Skeletal muscle satellite cell (primary cell): ENCODE data around the gene VTI1A.
A peak's percentile ranks its signal among the peaks of the same experiment; 100 is the strongest.
"Not testable (repeated sequence)": the region's sequence is repeated elsewhere in the genome, so short reads cannot be mapped to it uniquely, and the experiment has no call there.

Experiments used
- H3K27me3 ChIP-seq: 2 replicates; pipeline ENCODE4 v1.7.0; 2013; ENCODE audit warnings: low read length; ENCODE audit not compliant: control insufficient read depth, insufficient read depth
- H3K36me3 ChIP-seq: 2 replicates; pipeline ENCODE4 v1.7.0; 2013; ENCODE audit warnings: mild to moderate bottlenecking, control low read depth, low read length; ENCODE audit not compliant: insufficient read depth
- H3K4me1 ChIP-seq: 2 replicates; pipeline ENCODE4 v1.7.0; 2013; ENCODE audit warnings: low read length; ENCODE audit not compliant: control insufficient read depth, insufficient read depth
- H3K4me2 ChIP-seq: 2 replicates; pipeline ENCODE4 v1.7.0; 2013; ENCODE audit warnings: mild to moderate bottlenecking, low read length
- H3K4me3 ChIP-seq: 2 replicates; pipeline ENCODE4 v1.7.0; 2013; ENCODE audit warnings: low read length
- H3K9ac ChIP-seq: 2 replicates; pipeline ENCODE4 v1.7.0; 2013; ENCODE audit warnings: mild to moderate bottlenecking, low read depth, low read length, moderate library complexity
- H3K9me3 ChIP-seq: replicated peaks from 2 replicates; pipeline ENCODE4 v1.7.0; 2013; ENCODE audit warnings: mild to moderate bottlenecking, control low read depth, low read length

Gene VTI1A

DNA sequence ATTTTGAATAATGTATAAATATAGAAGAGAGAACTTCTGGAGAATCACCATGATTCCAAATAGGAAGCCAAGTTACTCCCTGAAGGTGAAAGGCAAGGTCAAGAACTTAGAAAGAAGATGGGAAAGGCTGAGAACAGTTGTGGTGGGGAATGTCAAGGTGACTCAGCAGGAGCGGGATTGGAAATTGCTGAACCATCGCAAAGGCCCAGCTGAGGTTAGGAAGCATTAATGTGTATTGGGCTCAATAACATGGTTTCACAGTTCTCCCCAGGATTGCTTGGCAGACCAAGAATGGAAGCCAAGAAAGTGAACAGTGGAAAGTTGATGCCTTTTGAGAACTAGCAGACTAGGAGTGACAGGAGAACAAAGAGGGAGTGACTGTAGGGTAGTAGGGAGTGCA is 133.3 kb downstream of the VTI1A start:
- Histone ChIP-seq H3K27me3 (no peaks in the 10 kb centered on the region), H3K9me3 (no peaks in the 10 kb centered on the region), H3K4me2 (no peak overlapping the region), H3K4me1 (peaks cover 19% of the 10 kb centered on the region), H3K36me3 (no peaks in the 10 kb centered on the region), H3K4me3 (no peak overlapping the region), H3K9ac (no peak overlapping the region)

DNA sequence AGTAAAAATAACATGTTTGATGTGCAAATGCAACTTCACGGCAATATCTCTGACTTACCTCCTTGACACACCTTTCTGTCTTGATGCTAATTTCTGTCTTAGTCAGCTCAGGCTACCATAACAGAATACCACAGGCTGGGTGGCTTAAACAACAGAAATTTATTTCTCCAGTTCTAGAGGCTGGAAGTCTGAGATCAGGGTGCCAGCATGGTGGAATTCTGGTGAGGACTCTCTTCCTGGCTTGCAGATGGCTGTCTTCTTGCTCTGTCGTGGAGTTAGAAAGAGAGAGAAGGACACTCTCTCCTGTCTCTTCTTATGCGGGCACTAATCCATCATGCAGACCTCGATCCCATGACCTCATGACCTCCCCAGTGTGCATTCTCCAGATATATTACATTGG is 134.9 kb downstream of the VTI1A start:
- H3K4me1 ChIP-seq, result peaks cover 36% of the 10 kb centered on the region
- no peaks in the 10 kb centered on the region for H3K36me3 ChIP-seq

DNA sequence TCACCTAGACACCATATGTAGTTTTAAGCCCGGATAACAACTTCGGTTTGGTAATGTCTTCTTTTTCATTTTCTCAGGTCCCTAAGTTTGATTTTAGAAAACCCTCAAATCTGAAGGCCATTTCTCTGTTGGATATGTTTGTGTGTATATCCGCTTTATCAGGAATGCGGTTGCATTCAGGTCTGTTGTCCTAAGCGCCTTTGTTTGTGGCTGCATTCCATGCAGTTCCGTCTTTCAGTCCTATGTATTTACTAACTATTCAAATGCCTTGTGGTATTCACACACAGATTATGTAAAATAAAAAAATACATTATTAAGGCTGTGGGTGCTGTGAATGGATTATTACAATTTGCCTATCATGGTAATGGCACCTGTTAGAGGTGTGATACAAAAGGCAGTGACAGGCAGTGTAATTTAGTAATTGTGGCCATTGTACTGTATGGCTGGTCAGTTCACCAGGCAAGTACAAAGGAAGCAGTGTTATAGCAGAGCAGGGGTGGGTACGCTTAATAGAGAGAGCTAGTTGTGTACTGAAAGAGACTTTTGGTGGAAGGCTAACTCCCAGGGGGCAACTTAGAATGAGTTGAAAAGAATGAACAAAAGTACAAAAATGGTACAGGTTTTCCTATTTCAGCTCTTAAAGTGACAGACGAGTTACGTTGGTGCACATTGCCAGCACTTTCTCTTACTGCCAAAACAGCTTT is 136.4 kb downstream of the VTI1A start:
- Histone ChIP-seq H3K4me3 (no peak overlapping the region), H3K9ac (no peak overlapping the region), H3K36me3 (no peaks in the 10 kb centered on the region), H3K9me3 (no peaks in the 10 kb centered on the region), H3K4me1 (peaks cover 47% of the 10 kb centered on the region), H3K27me3 (no peaks in the 10 kb centered on the region), H3K4me2 (no peak overlapping the region)

More for the DNA sequence above, 134.9 kb downstream of the VTI1A start:
- H3K4me2 ChIP-seq, result no peak overlapping the region
- H3K27me3 ChIP-seq, result no peaks in the 10 kb centered on the region
- H3K9ac ChIP-seq, result no peak overlapping the region
- no peaks in the 10 kb centered on the region for H3K9me3 ChIP-seq
- H3K4me3 ChIP-seq, result no peak overlapping the region

DNA sequence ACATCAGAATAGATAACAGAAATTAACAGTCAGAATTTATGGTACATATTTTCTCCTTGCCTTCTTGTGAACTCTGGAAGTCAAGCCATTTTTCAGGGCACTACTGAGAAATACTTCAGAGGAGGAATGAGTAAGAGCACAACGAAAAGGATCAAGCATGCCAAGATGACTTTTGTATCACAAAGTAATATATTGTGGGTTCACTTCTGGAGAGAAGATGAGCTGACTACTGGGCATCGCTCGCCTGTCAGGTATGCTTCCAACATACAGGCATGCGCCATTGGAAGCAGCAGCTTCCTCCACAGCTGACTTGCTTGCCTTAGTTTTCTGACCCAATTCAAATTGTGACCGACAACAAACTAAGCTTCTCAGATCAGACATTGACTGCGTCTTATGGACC is 137.3 kb downstream of the VTI1A start:
- H3K4me3 ChIP-seq, result no peak overlapping the region
- H3K36me3 ChIP-seq, result no peaks in the 10 kb centered on the region
- peak overlapping the region; percentile 8 for H3K9ac ChIP-seq
- no peaks in the 10 kb centered on the region for H3K9me3 ChIP-seq
- peaks cover 47% of the 10 kb centered on the region for H3K4me1 ChIP-seq
- H3K4me2 ChIP-seq, result peak overlapping the region; percentile 49
- H3K27me3 ChIP-seq, result no peaks in the 10 kb centered on the region

DNA sequence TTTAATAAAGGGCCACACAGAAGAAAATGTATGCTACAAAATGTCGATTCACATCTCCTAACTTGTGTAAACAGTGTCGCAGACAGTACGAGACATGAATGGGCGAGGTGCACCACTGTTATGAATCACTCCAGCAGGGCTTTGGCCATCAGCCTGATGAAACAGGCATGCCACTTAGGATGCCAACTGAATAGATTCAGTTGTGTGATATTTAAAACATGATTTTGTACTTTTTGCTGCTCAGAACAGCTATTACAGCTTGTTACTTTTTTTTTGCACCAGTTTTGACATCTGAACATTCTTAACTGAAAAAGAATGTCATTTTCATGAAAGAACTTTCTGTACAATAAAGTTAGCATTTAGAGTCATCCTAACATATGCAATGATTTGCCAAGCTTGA is 138.1 kb downstream of the VTI1A start:
- peak overlapping the region; percentile 49 for H3K4me2 ChIP-seq
- H3K9ac ChIP-seq, result no peak overlapping the region
- no peaks in the 10 kb centered on the region for H3K36me3 ChIP-seq
- H3K9me3 ChIP-seq, result no peaks in the 10 kb centered on the region
- H3K27me3 ChIP-seq, result no peaks in the 10 kb centered on the region
- H3K4me3 ChIP-seq, result no peak overlapping the region
- peaks cover 47% of the 10 kb centered on the region for H3K4me1 ChIP-seq

DNA sequence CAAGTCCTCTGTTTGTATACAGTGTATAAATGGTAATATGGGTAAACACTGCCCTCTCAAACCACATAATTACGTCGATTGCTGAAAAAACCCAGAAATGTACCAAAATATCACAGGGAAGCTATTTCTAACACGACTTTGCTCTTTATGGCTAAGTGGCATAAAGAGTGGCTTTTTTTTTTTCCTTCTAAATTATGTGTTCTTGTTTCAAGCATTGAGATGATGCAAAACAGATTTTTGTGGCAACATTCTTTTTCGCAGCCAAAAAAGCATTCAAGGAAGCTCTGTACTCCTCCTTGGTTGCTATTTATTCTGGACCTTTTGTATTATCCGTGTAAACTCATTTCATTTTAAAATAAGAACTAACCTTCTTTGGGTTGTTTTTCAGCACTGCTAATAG is 138.9 kb downstream of the VTI1A start:
- Histone ChIP-seq H3K9me3 (no peaks in the 10 kb centered on the region), H3K4me2 (no peak overlapping the region), H3K27me3 (no peaks in the 10 kb centered on the region), H3K9ac (no peak overlapping the region), H3K36me3 (no peaks in the 10 kb centered on the region), H3K4me3 (no peak overlapping the region), H3K4me1 (peaks cover 47% of the 10 kb centered on the region)

DNA sequence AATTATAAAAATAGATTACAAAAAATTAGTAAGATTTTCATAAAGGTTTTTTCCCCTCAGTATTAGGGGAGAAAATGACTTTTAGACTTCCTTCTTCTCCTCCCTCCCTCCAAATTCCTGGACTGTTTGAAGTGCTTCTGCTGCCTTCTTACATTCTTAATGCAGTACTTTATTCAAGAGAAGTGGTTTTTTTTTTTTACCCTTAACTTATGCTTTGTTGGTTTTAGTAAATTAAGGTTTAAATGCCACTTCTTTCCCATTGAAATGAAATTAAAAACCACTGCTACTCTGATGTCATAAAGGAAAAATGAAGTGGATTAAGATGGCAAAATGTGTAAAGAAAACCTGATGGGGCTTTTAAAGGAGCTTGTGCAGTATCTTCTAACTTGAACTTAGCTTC is 140.7 kb downstream of the VTI1A start:
- H3K9me3 ChIP-seq, result no peaks in the 10 kb centered on the region
- H3K4me3 ChIP-seq, result no peak overlapping the region
- H3K4me1 ChIP-seq, result peaks cover 47% of the 10 kb centered on the region
- no peaks in the 10 kb centered on the region for H3K36me3 ChIP-seq
- H3K9ac ChIP-seq, result no peak overlapping the region
- H3K4me2 ChIP-seq, result no peak overlapping the region
- no peaks in the 10 kb centered on the region for H3K27me3 ChIP-seq

DNA sequence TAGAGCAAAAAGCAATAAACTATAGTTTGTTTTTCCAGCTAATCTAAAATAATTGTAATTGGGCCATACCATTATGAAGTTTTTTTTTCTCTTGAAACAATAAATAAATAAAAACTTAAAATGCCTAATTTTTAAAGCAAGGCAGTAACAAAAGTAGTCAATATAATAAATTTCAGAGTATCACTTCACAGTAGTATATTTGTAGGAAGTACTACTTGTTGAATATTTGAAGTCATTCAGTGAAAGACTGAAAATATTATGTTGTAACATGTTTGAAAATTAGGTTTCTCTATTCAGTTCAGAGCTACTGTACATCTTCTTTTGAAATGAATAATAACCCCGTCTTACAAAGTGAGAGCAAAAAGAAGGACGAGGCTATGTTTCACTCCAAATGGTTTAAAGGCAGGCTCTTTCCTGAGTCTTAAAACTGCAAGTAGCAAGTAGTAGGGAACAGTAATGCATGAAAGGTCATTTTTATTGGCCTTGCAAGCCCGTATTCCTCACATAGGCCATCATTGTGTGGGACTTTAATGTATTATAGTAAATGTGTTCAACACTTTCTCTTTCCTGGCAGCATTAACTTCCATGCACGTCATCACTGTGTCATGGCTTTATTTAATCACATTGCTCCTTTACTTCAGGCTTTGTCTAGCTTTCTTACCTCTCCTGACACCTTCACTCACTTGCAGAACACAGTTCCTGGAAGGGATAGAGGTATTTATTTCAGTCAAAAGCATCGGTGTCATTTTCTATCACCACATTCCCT is 141.4 kb downstream of the VTI1A start:
- Histone ChIP-seq H3K4me2 (no peak overlapping the region), H3K9me3 (no peaks in the 10 kb centered on the region), H3K4me3 (no peak overlapping the region), H3K4me1 (peaks cover 46% of the 10 kb centered on the region), H3K27me3 (no peaks in the 10 kb centered on the region), H3K9ac (no peak overlapping the region), H3K36me3 (no peaks in the 10 kb centered on the region)

DNA sequence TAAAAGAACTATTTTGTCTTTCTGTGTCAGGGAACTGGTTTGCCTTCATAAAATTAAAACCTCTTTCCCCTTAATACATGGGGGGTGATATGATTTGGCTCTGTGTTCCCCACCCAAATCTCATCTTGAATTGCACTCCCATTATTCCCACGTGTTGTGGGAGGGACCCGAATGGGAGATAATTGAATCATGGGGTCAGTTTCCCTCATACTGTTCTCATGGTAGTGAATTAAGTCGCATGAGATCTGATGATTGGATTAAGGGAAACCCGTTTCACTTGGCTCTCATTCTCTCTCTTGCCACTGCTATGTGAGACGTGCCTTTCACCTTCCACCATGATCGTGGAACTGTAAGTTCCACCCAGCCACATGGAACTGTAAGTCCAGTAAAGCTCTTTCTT is 142.1 kb downstream of the VTI1A start:
- no peak overlapping the region for H3K4me3 ChIP-seq
- H3K9ac ChIP-seq, result no peak overlapping the region
- no peaks in the 10 kb centered on the region for H3K36me3 ChIP-seq
- no peaks in the 10 kb centered on the region for H3K27me3 ChIP-seq
- no peaks in the 10 kb centered on the region for H3K9me3 ChIP-seq
- peaks cover 39% of the 10 kb centered on the region for H3K4me1 ChIP-seq
- no peak overlapping the region for H3K4me2 ChIP-seq

DNA sequence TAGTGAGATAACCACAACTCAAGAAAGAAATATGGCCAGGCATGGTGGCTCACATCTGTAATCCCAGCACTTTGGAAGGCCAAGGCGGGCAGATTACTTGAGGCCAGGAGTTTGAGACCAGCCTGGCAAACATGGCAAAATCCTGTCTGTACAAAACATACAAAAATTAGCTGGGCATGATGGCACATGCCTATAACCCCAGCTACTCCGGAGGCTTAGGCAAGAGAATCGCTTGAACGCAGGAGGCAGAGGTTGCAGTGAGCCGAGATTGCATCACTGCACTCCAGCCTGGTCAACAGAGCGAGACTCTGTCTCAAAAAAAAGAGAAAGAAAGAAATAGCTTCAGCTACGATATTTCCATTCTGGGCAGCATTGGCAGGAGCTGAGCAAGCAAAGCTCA is 143.8 kb downstream of the VTI1A start:
- not testable (repeated sequence) for H3K4me2 ChIP-seq, H3K9ac ChIP-seq, H3K4me3 ChIP-seq, H3K36me3 ChIP-seq, H3K9me3 ChIP-seq, H3K27me3 ChIP-seq
- H3K4me1 ChIP-seq, result peaks cover 23% of the 10 kb centered on the region

DNA sequence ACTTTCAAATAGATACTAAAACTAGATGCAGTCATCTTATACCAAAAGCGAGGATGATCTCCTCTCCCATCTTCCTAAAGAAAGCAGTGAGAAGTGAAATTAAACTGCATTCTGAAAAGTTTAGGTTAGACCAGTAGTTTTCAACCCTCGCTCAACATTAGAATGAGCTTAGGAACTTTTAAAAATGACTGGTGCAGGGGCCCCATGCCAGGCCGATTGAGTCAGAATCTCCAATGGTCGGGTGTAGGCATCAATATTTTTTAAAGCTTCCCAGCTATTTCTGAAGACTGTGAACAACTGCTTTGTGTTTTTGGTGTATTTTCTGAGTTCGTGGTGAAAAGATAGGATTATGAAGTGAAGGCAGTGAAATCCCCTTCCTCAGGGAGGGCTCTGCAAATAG is 146.0 kb downstream of the VTI1A start:
- no peaks in the 10 kb centered on the region for H3K36me3 ChIP-seq
- H3K9me3 ChIP-seq, result no peaks in the 10 kb centered on the region
- H3K4me1 ChIP-seq, result peaks cover under 1% of the 10 kb centered on the region
- H3K4me3 ChIP-seq, result no peak overlapping the region
- no peak overlapping the region for H3K9ac ChIP-seq
- no peaks in the 10 kb centered on the region for H3K27me3 ChIP-seq
- H3K4me2 ChIP-seq, result no peak overlapping the region
